NB4 (cell line): Measurements from ENCODE around the gene PRODH2.

ENCODE experiments used
- DNase-seq: peaks from one replicate; pipeline ENCODE4 v3.0.0; 2010; ENCODE audit warnings: low read depth
- H3K4me3 ChIP-seq: one replicate; pipeline ENCODE4 v1.5.1; 2011; ENCODE audit warnings: mild to moderate bottlenecking, low read depth, low read length, moderate library complexity
- MYC ChIP-seq: IDR thresholded peaks from 2 replicates; pipeline ENCODE4 v1.6.1; 2011; ENCODE audit warnings: low read depth, low read length
- POLR2A ChIP-seq: IDR thresholded peaks from 2 replicates; pipeline ENCODE4 v1.6.1; 2011; ENCODE audit warnings: mild to moderate bottlenecking; ENCODE audit not compliant: insufficient read length; ENCODE audit errors: extremely low read depth
- TF ChIP-seq, protein P1 (sequence below): IDR thresholded peaks from one replicate; pipeline ENCODE4 v1.5.1; 2012; ENCODE audit warnings: low read depth, low read length
- TF ChIP-seq, protein P2 (sequence below): IDR thresholded peaks from 2 replicates; pipeline ENCODE4 v1.6.1; 2011; ENCODE audit warnings: low read depth, low read length

The PRODH2 gene

DNA sequence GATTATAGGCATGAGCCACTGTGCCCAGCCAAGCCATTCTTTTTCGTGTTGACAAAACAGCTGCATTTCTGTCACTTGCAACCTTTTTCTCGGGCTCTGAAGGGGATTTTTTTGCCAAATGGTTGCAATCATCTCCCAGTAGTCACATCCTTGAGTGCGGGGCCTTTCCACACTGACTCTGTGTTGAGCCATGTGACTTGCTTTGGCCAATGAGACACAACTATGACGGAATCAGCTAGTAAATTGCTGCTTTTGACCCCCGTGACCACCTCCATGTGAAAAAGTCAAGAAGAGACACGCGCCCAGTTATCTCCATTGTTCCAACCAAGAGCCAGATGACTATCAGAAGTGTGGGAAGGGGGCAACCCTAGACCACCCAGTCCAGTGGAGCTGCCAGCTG is 21.3 kb upstream of the PRODH2 start:
- H3K4me3 ChIP-seq = no peak overlapping the region
- no peak for DNase-seq
- TF ChIP-seq, protein P1, sequence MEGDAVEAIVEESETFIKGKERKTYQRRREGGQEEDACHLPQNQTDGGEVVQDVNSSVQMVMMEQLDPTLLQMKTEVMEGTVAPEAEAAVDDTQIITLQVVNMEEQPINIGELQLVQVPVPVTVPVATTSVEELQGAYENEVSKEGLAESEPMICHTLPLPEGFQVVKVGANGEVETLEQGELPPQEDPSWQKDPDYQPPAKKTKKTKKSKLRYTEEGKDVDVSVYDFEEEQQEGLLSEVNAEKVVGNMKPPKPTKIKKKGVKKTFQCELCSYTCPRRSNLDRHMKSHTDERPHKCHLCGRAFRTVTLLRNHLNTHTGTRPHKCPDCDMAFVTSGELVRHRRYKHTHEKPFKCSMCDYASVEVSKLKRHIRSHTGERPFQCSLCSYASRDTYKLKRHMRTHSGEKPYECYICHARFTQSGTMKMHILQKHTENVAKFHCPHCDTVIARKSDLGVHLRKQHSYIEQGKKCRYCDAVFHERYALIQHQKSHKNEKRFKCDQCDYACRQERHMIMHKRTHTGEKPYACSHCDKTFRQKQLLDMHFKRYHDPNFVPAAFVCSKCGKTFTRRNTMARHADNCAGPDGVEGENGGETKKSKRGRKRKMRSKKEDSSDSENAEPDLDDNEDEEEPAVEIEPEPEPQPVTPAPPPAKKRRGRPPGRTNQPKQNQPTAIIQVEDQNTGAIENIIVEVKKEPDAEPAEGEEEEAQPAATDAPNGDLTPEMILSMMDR = no peak
- TF ChIP-seq, protein P2, sequence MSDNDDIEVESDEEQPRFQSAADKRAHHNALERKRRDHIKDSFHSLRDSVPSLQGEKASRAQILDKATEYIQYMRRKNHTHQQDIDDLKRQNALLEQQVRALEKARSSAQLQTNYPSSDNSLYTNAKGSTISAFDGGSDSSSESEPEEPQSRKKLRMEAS = no peak
- no peak for TF ChIP-seq POLR2A
- TF ChIP-seq MYC = no peak

DNA sequence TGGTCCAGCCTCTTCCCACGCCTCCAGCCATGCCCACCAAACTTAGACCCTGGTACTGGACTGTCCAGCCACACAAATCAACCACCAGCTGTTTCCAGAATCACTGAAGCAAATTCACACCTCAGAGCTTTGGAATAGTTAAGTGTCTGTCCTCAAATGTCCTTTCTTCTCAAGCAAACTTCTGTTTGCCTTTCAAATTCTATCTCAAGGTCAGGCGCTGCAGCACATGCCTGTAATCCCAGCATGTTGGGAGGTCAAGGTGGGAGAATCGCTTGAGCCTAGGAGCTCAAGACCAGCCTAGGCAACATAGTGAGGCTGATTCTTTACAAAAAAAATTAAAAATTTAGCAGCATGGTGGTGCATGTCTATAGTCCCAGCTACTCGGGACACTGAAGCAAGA is 19.4 kb upstream of the PRODH2 start:
- DNase-seq = no peak
- H3K4me3 ChIP-seq = no peak overlapping the region
- TF ChIP-seq POLR2A (no peak), MYC (no peak)
- TF ChIP-seq, protein P2 = no peak
- TF ChIP-seq, protein P1 = no peak

- TF ChIP-seq, protein P1 = no peak
- no peak for TF ChIP-seq MYC
- H3K4me3 ChIP-seq = no peak overlapping the region
- DNase-seq = no peak
Measured at GRCh38 chr19:35830986-35831385, 18.3 kb upstream of the PRODH2 start.

DNA sequence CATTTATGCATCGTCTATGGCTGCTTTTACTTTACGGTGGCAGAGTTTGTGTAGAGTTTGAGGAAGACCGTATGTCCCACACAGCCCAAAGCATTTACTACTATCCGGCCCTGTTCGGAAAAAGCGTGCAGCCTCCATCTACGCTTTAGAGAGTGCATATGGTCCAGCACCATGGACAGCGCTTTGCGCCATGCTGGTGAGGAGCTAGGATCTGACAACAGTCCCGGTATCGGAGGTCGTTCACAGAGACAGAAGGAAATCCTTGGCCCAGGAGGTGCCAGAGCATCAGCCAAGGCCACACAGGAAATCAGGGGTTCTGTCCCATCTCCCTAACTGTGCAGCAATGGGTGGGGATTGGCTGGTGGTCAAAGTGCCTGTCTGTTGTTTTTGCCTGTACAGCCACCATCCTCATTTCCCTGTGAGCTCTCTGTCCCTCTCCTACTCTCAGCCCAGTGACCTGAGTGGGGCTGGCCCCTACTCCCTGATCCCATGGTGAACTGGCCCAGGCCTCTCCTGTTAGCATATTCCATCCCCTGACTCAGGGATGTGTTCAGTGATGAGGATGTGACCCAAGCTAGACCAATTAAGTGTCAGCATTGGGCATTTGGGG is 16.2 kb upstream of the PRODH2 start:
- DNase-seq = peak; percentile 47
- H3K4me3 ChIP-seq = no peak overlapping the region
- TF ChIP-seq, protein P1 = no peak
- TF ChIP-seq, protein P2 = peak; percentile 83
- TF ChIP-seq MYC (peak; percentile 31; the same call in 1 of the 2 replicates), POLR2A (no peak)

DNA sequence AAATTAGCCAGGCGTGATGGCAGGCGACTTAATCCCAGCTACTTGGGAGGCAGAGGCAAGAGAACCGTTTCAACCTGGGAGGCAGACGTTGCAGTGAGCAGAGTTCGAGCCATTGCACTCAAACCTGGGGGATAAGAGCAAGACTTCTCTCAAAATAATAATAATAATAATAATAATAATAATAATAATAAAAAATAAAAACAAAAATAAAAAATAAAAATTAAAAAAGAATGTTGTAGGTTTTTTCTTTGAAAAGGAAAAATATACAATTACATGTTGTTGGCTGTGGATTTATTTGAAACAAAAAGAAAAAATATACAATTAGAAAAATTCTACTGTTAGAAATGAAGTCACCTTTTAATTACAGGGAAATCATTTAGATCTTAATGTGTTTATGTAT is 11.5 kb upstream of the PRODH2 start:
- TF ChIP-seq POLR2A = no peak
- TF ChIP-seq MYC = no peak
- H3K4me3 ChIP-seq = no peak overlapping the region
- DNase-seq = no peak

- no peak overlapping the region for H3K4me3 ChIP-seq
- TF ChIP-seq MYC = no peak
- TF ChIP-seq, protein P2 = no peak
- TF ChIP-seq, protein P1 = no peak
- TF ChIP-seq POLR2A = no peak
- peak; percentile 44 for DNase-seq
Measured at GRCh38 chr19:35822579-35822978, 9.9 kb upstream of the PRODH2 start.
